Panc1 (cell line): ENCODE data around the gene DLGAP1. TPM values are rescaled to one million over a fixed set of nuclear protein-coding genes. Genes with fewer than 3 reads are reported as not detected.

Source experiments
- ATAC-seq: fragments of 200-7000 bp; cut with Tn5 transposase; 2 replicates; pipeline ENCODE4 v1.9.1; 2020; ENCODE audit warnings: mild to moderate bottlenecking, moderate library complexity
- BruUV-seq: library from RNA; stranded (reverse); fragments of 400-500 nt; replicated peaks from 2 replicates; lab custom pipeline; 2021; lab: Mats Ljungman, UMichigan
- CTCF ChIA-PET: fragments of 300-600 bp; sonication (Branson Sonifier 250); formaldehyde crosslinking; loops from one replicate; lab custom pipeline; 2022; ENCODE audit warnings: antibody characterized with exemption; lab: Charles Lee
- POLR2A ChIA-PET: fragments of 300-600 bp; sonication (Branson Sonifier 250); formaldehyde crosslinking; loops from one replicate; lab custom pipeline; 2022; ENCODE audit warnings: antibody characterized with exemption; lab: Charles Lee
- DNase-seq: peaks from one replicate; pipeline ENCODE4 v3.0.0-alpha.2; 2010; ENCODE audit warnings: low read depth, low spot score
- H3K27ac ChIP-seq: 2 replicates; pipeline ENCODE4 v1.5.1; 2011; ENCODE audit warnings: mild to moderate bottlenecking, low read length, inconsistent platforms
- H3K27me3 ChIP-seq: fragments of 200-500 bp; sonication (Bioruptor generic); 2 replicates; pipeline ENCODE4 v1.6.0; 2014; ENCODE audit warnings: low read length, inconsistent platforms; ENCODE audit not compliant: control insufficient read depth, insufficient read depth
- H3K36me3 ChIP-seq: fragments of 200-500 bp; sonication (Bioruptor generic); 2 replicates; pipeline ENCODE4 v1.5.1; 2014; ENCODE audit warnings: inconsistent platforms, mild to moderate bottlenecking, low read length, moderate library complexity; ENCODE audit not compliant: control insufficient read depth, insufficient read depth
- H3K4me1 ChIP-seq: 2 replicates; pipeline ENCODE4 v1.5.1; 2011; ENCODE audit warnings: inconsistent platforms, mild to moderate bottlenecking, low read length, moderate library complexity; ENCODE audit not compliant: control insufficient read depth, insufficient read depth
- H3K4me3 ChIP-seq, 2 experiments: 2 replicates each; pipeline ENCODE4 v1.5.1; 2011 to 2012; ENCODE audit warnings: low read depth in 2 of 2, low read length in 2 of 2, mild to moderate bottlenecking in 2 of 2, inconsistent platforms in 1 of 2, moderate library complexity in 1 of 2
- H3K9me3 ChIP-seq: fragments of 200-500 bp; sonication (Bioruptor generic); 2 replicates; pipeline ENCODE4 v1.5.1; 2014; ENCODE audit warnings: low read depth, mild to moderate bottlenecking, inconsistent platforms, low read length, moderate library complexity; ENCODE audit not compliant: control insufficient read depth, insufficient read depth
- CTCF ChIP-seq: fragments of 450-650 bp; IDR thresholded peaks from 2 replicates; pipeline ENCODE4 v1.5.1; 2017; ENCODE audit warnings: mild to moderate bottlenecking
- POLR2AphosphoS5 ChIP-seq: IDR thresholded peaks from 2 replicates; pipeline ENCODE4 v1.6.1; 2012; ENCODE audit warnings: mild to moderate bottlenecking, low read depth, low read length, moderate library complexity
- REST ChIP-seq, 2 experiments: IDR thresholded peaks; 2 replicates each; pipeline ENCODE4 v1.6.1; 2011 to 2012; ENCODE audit warnings: low read depth in 2 of 2, control low read depth in 1 of 2, low read length in 1 of 2, mild to moderate bottlenecking in 1 of 2, moderate library complexity in 1 of 2; ENCODE audit not compliant: insufficient read depth in 1 of 2
- SIN3A ChIP-seq: IDR thresholded peaks from 2 replicates; pipeline ENCODE4 v1.6.1; 2012; ENCODE audit warnings: low read depth, mild to moderate bottlenecking, low read length, moderate library complexity, borderline replicate concordance; ENCODE audit not compliant: insufficient read depth
- TCF7L2 ChIP-seq: IDR thresholded peaks from 2 replicates; pipeline ENCODE4 v1.6.1; 2011; ENCODE audit warnings: mild to moderate bottlenecking, low read depth, low read length, inconsistent platforms
- in situ Hi-C: cut with HindIII; loops from 2 replicates; pipeline ENCODE4 v1.10.0; 2016; ENCODE audit warnings: low sequenced_read_pairs, low pct_unique_long_range_greater_than_20kb
- intact Hi-C: fragments of 100-400 bp; cut with micrococcal nuclease; formaldehyde crosslinking; loops from one replicate; pipeline ENCODE4 v1.10.0; 2022; ENCODE audit not compliant: unreplicated experiment
- total RNA-seq: library from RNA; stranded (reverse); gene quantifications from one replicate; pipeline ENCODE4 v1.2.1, GENCODE V29; 2021; ENCODE audit not compliant: unreplicated experiment

The DLGAP1 gene
- total RNA-seq, 1 experiment from 2014 or later = 1.8 TPM

GRCh38 chr18:3541549-3542386 lies 913.3 kb downstream of the DLGAP1 start:
- H3K27me3 ChIP-seq = no peaks in the 10 kb centered on the region
- 0 out of 2 replicates have a peak, but pooled peaks have one; percentile 66 for ATAC-seq
- intact Hi-C loops (no loop called here), in situ Hi-C loops (no loop called here)
- H3K36me3 ChIP-seq = no peaks in the 10 kb centered on the region
- peak overlapping the region; percentile 64 for H3K27ac ChIP-seq
- CTCF ChIA-PET = interaction anchor here (0.6 to 1.0 kb wide), 2 partner anchors 12 to 16 kb away, joined by 3 to 5 read pairs; no protein-coding TSS in a partner anchor
- peaks cover 17% of the 10 kb centered on the region for H3K4me1 ChIP-seq
- BruUV-seq = no TSS peak
- no peaks in the 10 kb centered on the region for H3K9me3 ChIP-seq
- POLR2A ChIA-PET = no interaction called here
- DNase-seq = no peak
- TF ChIP-seq SIN3A (no peak), POLR2AphosphoS5 (no peak), TCF7L2 (no peak), CTCF (no peak), REST (IDR thresholded peaks at IDR 0.05; ENCODE audit: insufficient read depth in 1 of 2, low read depth in 2 of 2, low read length in 1 of 2) (no peak)
- H3K4me3 ChIP-seq = no peak overlapping the region

- ATAC-seq (no peak), DNase-seq (no peak)
- Histone ChIP-seq H3K27me3 (no peaks in the 10 kb centered on the region), H3K36me3 (no peaks in the 10 kb centered on the region), H3K4me3 (no peak overlapping the region), H3K9me3 (no peaks in the 10 kb centered on the region), H3K27ac (peak overlapping the region; percentile 64), H3K4me1 (peaks cover 17% of the 10 kb centered on the region)
- intact Hi-C loops = no loop called here
- ChIA-PET POLR2A (no interaction called here), CTCF (interaction anchor here (0.6 to 1.0 kb wide), 2 partner anchors 11 to 15 kb away, joined by 3 to 5 read pairs; no protein-coding TSS in a partner anchor)
- no peak for TF ChIP-seq REST (IDR thresholded peaks at IDR 0.05; ENCODE audit: insufficient read depth in 1 of 2, low read depth in 2 of 2, low read length in 1 of 2)
- no peak for TF ChIP-seq CTCF
- no peak for TF ChIP-seq POLR2AphosphoS5
- TF ChIP-seq SIN3A = no peak
- TF ChIP-seq TCF7L2 = no peak
- in situ Hi-C loops = no loop called here
- BruUV-seq = no TSS peak
These were observed 914.1 kb downstream of the DLGAP1 start for GRCh38 chr18:3540805-3541548.
